Measurements from ENCODE around the gene OPHN1. TPM values are rescaled to one million over a fixed set of nuclear protein-coding genes. Genes with fewer than 3 reads are reported as not detected.

The OPHN1 gene
- polyA plus RNA-seq, 3 donors = 0.20 to 0.82 (median 0.73) TPM

GRCh38 chrX:68462197-68462596, 28.9 kb upstream of the OPHN1 start:
- Histone ChIP-seq H3K4me1 (ENCODE audit: control insufficient read depth in 1 of 2, insufficient read depth in 2 of 2, low read length in 2 of 2) (no peaks in the 10 kb centered on the region), H3K9ac (ENCODE audit: insufficient read depth, low read length, poor library complexity, severe bottlenecking) (no peak overlapping the region), H3K79me2 (ENCODE audit: insufficient read depth, low read length) (no peaks in the 10 kb centered on the region), H3K4me3 (replicated peaks in 1 of 3; ENCODE audit: low read depth in 2 of 3, low read length in 3 of 3) (no peak overlapping the region), H3K27ac (ENCODE audit: low read depth in 1 of 2, low read length in 2 of 2) (no peak overlapping the region), H3K27me3 (ENCODE audit: control insufficient read depth in 2 of 2, insufficient read depth in 2 of 2, low read length in 2 of 2) (no peaks in the 10 kb centered on the region), H2AFZ (ENCODE audit: insufficient read depth, low read depth, low read length, poor library complexity, severe bottlenecking) (no peak overlapping the region), H3K4me2 (replicated peaks; ENCODE audit: extremely low read depth, low read length, poor library complexity, severe bottlenecking) (no peak overlapping the region), H3K9me3 (replicated peaks in 1 of 2; ENCODE audit: control insufficient read depth in 1 of 2, insufficient read depth in 1 of 2, low read length in 2 of 2) (no peaks in the 10 kb centered on the region), H4K20me1 (ENCODE audit: insufficient read depth, low read length) (no peaks in the 10 kb centered on the region), H3K36me3 (replicated peaks in 1 of 2; ENCODE audit: control insufficient read depth in 1 of 2, insufficient read depth in 2 of 2, low read length in 2 of 2) (no peaks in the 10 kb centered on the region)
- TF ChIP-seq, protein P1, sequence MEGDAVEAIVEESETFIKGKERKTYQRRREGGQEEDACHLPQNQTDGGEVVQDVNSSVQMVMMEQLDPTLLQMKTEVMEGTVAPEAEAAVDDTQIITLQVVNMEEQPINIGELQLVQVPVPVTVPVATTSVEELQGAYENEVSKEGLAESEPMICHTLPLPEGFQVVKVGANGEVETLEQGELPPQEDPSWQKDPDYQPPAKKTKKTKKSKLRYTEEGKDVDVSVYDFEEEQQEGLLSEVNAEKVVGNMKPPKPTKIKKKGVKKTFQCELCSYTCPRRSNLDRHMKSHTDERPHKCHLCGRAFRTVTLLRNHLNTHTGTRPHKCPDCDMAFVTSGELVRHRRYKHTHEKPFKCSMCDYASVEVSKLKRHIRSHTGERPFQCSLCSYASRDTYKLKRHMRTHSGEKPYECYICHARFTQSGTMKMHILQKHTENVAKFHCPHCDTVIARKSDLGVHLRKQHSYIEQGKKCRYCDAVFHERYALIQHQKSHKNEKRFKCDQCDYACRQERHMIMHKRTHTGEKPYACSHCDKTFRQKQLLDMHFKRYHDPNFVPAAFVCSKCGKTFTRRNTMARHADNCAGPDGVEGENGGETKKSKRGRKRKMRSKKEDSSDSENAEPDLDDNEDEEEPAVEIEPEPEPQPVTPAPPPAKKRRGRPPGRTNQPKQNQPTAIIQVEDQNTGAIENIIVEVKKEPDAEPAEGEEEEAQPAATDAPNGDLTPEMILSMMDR (IDR thresholded peaks at IDR 0.05) = no peak
- H3K27me3 Mint-ChIP-seq (ENCODE audit: low read depth in 3 of 3) = peaks cover 0 to 7% (median 2%) of the 10 kb centered on the region in 3 donors
- no peak for DNase-seq
- WGBS (ENCODE audit: insufficient coverage) = 100% methylated on average over 1 of the region's 8 CpGs
- H3K4me3 Mint-ChIP-seq = no peak overlapping the region
- H3K36me3 Mint-ChIP-seq = no peaks in the 10 kb centered on the region
- H3K4me1 Mint-ChIP-seq = peaks cover 2% of the 10 kb centered on the region
- intact Hi-C loops (cut with micrococcal nuclease) = no loop called here
- H3K27ac Mint-ChIP-seq = no peak overlapping the region
- H3K9me3 Mint-ChIP-seq = peaks cover 0 to 2% (median 0%) of the 10 kb centered on the region in 7 donors

DNA sequence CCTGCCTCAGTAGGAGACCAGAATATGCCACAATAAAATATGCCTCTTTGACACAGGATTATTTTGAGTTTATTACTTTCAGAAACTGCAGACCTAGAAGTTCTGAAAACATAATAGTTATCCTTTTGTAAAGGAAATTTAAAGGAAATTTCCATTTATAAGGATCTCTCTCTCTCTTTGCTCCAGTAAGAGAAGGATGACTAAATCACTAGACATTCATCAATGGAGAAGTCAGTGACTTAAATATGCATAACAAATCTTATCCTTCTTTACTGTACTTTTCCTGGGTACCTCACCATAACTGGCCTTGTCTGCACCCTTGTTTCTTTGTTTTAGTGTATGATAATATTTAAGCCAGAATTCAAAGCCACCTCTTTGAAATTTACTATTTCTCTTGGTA, 28.3 kb upstream of the OPHN1 start:
- intact Hi-C loops (cut with micrococcal nuclease) = no loop called here
- H3K4me2 ChIP-seq (replicated peaks; ENCODE audit: extremely low read depth, low read length, poor library complexity, severe bottlenecking) = no peak overlapping the region
- no peak overlapping the region for H3K27ac ChIP-seq (ENCODE audit: low read depth in 1 of 2, low read length in 2 of 2)
- no peaks in the 10 kb centered on the region for H3K4me1 ChIP-seq (ENCODE audit: control insufficient read depth in 1 of 2, insufficient read depth in 2 of 2, low read length in 2 of 2)
- H3K9ac ChIP-seq (ENCODE audit: insufficient read depth, low read length, poor library complexity, severe bottlenecking) = no peak overlapping the region
- peaks cover 0 to 2% (median 0%) of the 10 kb centered on the region in 7 donors for H3K9me3 Mint-ChIP-seq
- no peak overlapping the region for H3K4me3 Mint-ChIP-seq
- H2AFZ ChIP-seq (ENCODE audit: insufficient read depth, low read depth, low read length, poor library complexity, severe bottlenecking) = no peak overlapping the region
- no peak overlapping the region for H3K4me3 ChIP-seq (replicated peaks in 1 of 3; ENCODE audit: low read depth in 2 of 3, low read length in 3 of 3)
- H4K20me1 ChIP-seq (ENCODE audit: insufficient read depth, low read length) = no peaks in the 10 kb centered on the region
- no peaks in the 10 kb centered on the region for H3K27me3 ChIP-seq (ENCODE audit: control insufficient read depth in 2 of 2, insufficient read depth in 2 of 2, low read length in 2 of 2)
- no peaks in the 10 kb centered on the region for H3K9me3 ChIP-seq (replicated peaks in 1 of 2; ENCODE audit: control insufficient read depth in 1 of 2, insufficient read depth in 1 of 2, low read length in 2 of 2)
- H3K4me1 Mint-ChIP-seq = peaks cover 2% of the 10 kb centered on the region
- no peak overlapping the region for H3K27ac Mint-ChIP-seq
- H3K36me3 ChIP-seq (replicated peaks in 1 of 2; ENCODE audit: control insufficient read depth in 1 of 2, insufficient read depth in 2 of 2, low read length in 2 of 2) = no peaks in the 10 kb centered on the region
- no peaks in the 10 kb centered on the region for H3K36me3 Mint-ChIP-seq
- TF ChIP-seq, protein P1 (IDR thresholded peaks at IDR 0.05) = no peak
- no peaks in the 10 kb centered on the region for H3K79me2 ChIP-seq (ENCODE audit: insufficient read depth, low read length)
- H3K27me3 Mint-ChIP-seq (ENCODE audit: low read depth in 3 of 3) = peaks cover 0 to 6% (median 2%) of the 10 kb centered on the region in 3 donors
- no peak for DNase-seq

Measured in CD14-positive monocyte (primary cell).